Stimulated activated CD4-positive, alpha-beta T cell treated with anti-CD3 and anti-CD28 coated beads, Interleukin-12 subunit alpha, Interleukin-12 subunit beta, amount 100 ng/mL, for 24 hours (primary cell): ENCODE data around the gene TRMT1L.

Experiments used
- DNase-seq, 2 experiments: peaks; one replicate each; pipeline ENCODE4 v3.0.0-alpha.2; 2020; ENCODE audit warnings: low read depth in 2 of 2

TRMT1L gene

GRCh38 chr1:185112356-185112755 is 44.4 kb downstream of the TRMT1L start:
- DNase-seq: no peak

- DNase-seq: no peak
These were observed 44.9 kb downstream of the TRMT1L start for GRCh38 chr1:185111873-185112272.

- no peak for DNase-seq
These were observed 46.6 kb downstream of the TRMT1L start for GRCh38 chr1:185110145-185110544.

- no peak for DNase-seq
These were observed 48.4 kb downstream of the TRMT1L start for GRCh38 chr1:185108321-185108720.

- no peak for DNase-seq
These were observed 51.6 kb downstream of the TRMT1L start for GRCh38 chr1:185105121-185105520.

GRCh38 chr1:185104083-185104482 is 52.7 kb downstream of the TRMT1L start:
- no peak for DNase-seq

- no peak for DNase-seq
These were observed 60.2 kb downstream of the TRMT1L start for GRCh38 chr1:185096531-185096930.

GRCh38 chr1:185094761-185095160 is 62.0 kb downstream of the TRMT1L start:
- no peak for DNase-seq

- DNase-seq: no peak
These were observed 65.3 kb downstream of the TRMT1L start for GRCh38 chr1:185091480-185091879.

- no peak for DNase-seq
These were observed 69.0 kb downstream of the TRMT1L start for GRCh38 chr1:185087746-185088145.

GRCh38 chr1:185087101-185087500 is 69.7 kb downstream of the TRMT1L start:
- no peak for DNase-seq

- DNase-seq: no peak
These were observed 72.9 kb downstream of the TRMT1L start for GRCh38 chr1:185083818-185084217.

GRCh38 chr1:185080422-185080821 is 76.3 kb downstream of the TRMT1L start:
- no peak for DNase-seq

GRCh38 chr1:185077374-185077773 is 79.4 kb downstream of the TRMT1L start:
- no peak for DNase-seq

GRCh38 chr1:185075476-185075875 is 81.3 kb downstream of the TRMT1L start:
- no peak for DNase-seq

GRCh38 chr1:185074307-185074706 is 82.4 kb downstream of the TRMT1L start:
- DNase-seq: no peak

- no peak for DNase-seq
These were observed 83.0 kb downstream of the TRMT1L start for GRCh38 chr1:185073725-185074124.

- no peak for DNase-seq
These were observed 86.7 kb downstream of the TRMT1L start for GRCh38 chr1:185070051-185070450.

- no peak for DNase-seq
These were observed 87.5 kb downstream of the TRMT1L start for GRCh38 chr1:185069202-185069772.

- DNase-seq: no peak
These were observed 88.4 kb downstream of the TRMT1L start for GRCh38 chr1:185068341-185068740.
